SK-N-SH (cell line): Measurements from ENCODE around the gene CD28. TPM values are rescaled to one million over a fixed set of nuclear protein-coding genes. Genes with fewer than 3 reads are reported as not detected.

Experiments used
- CTCF ChIA-PET: fragments of 300-600, 350-600 bp; formaldehyde crosslinking; extraction: SDS; loops from one replicate; lab custom pipeline; 2021; lab: Yijun Ruan, JAX
- POLR2A ChIA-PET: fragments of 350-600 bp; sonication (Branson Sonifier 250); formaldehyde crosslinking; extraction: SDS; loops from one replicate; lab custom pipeline; 2020; ENCODE audit warnings: antibody characterized with exemption, inconsistent platforms; lab: Yijun Ruan, JAX
- DNase-seq: peaks from one replicate; pipeline ENCODE4 v3.0.0; 2012
- H2AFZ ChIP-seq: fragments of 200-600 bp; sonication (generic); 2 replicates; pipeline ENCODE4 v1.8.1; 2016; ENCODE audit warnings: antibody characterized with exemption, mild to moderate bottlenecking, low read depth
- H3F3A ChIP-seq: fragments of 200-600 bp; sonication (generic); replicated peaks from 2 replicates; pipeline ENCODE3; 2016; ENCODE audit warnings: antibody characterized with exemption, mild to moderate bottlenecking; ENCODE audit not compliant: insufficient read depth
- H3K27ac ChIP-seq, 2 experiments: fragments of 200-500 bp in 1 of 2; fragments of 200-600 bp in 1 of 2; sonication (Bioruptor generic) in 1 of 2; sonication (generic), shearing (Covaris generic) in 1 of 2; 2 replicates each; pipeline versions ENCODE4 v1.5.1 to v1.6.1; 2014 to 2016; ENCODE audit warnings: low read depth in 2 of 2, inconsistent platforms in 1 of 2, low read length in 1 of 2, mild to moderate bottlenecking in 1 of 2, mixed read lengths in 1 of 2
- H3K27me3 ChIP-seq: fragments of 200-600 bp; sonication (generic), shearing (Covaris generic); 2 replicates; pipeline ENCODE4 v1.6.1; 2016; ENCODE audit warnings: mixed run types; ENCODE audit not compliant: insufficient read depth
- H3K36me3 ChIP-seq, 2 experiments: fragments of 200-500 bp in 1 of 2; fragments of 200-600 bp in 1 of 2; sonication (Bioruptor generic) in 1 of 2; sonication (generic) in 1 of 2; replicated peaks in 1 of 2; 2 replicates each; pipeline versions ENCODE3 to v1.5.1; 2014 to 2016; ENCODE audit warnings: low read length in 1 of 2, mild to moderate bottlenecking in 1 of 2; ENCODE audit not compliant: insufficient read depth in 2 of 2, control insufficient read depth in 1 of 2
- H3K4me1 ChIP-seq, 2 experiments: fragments of 200-500 bp in 1 of 2; fragments of 200-600 bp in 1 of 2; sonication (Bioruptor generic) in 1 of 2; sonication (generic), shearing (Covaris generic) in 1 of 2; 2 replicates each; pipeline versions ENCODE4 v1.5.1 to v1.6.1; 2014 to 2016; ENCODE audit warnings: low read depth in 1 of 2, low read length in 1 of 2, mixed run types in 1 of 2; ENCODE audit not compliant: insufficient read depth in 2 of 2, control insufficient read depth in 1 of 2
- H3K4me2 ChIP-seq: fragments of 200-600 bp; sonication (generic), shearing (Covaris generic); 2 replicates; pipeline ENCODE4 v1.6.1; 2017; ENCODE audit warnings: mixed run types
- H3K4me3 ChIP-seq, 2 experiments: fragments of 200-500 bp in 1 of 2; fragments of 200-600 bp in 1 of 2; sonication (Bioruptor generic) in 1 of 2; sonication (generic), shearing (Covaris generic) in 1 of 2; 2 replicates each; pipeline versions ENCODE4 v1.5.1 to v1.8.1; 2014 to 2016; ENCODE audit warnings: low read depth in 2 of 2, inconsistent platforms in 1 of 2, low read length in 1 of 2, mild to moderate bottlenecking in 1 of 2, mixed read lengths in 1 of 2, moderate library complexity in 1 of 2
- H3K79me2 ChIP-seq: fragments of 200-600 bp; sonication (generic); 2 replicates; pipeline ENCODE4 v1.8.1; 2017; ENCODE audit warnings: mild to moderate bottlenecking; ENCODE audit not compliant: insufficient read depth
- H3K9ac ChIP-seq: fragments of 200-600 bp; sonication (generic); 2 replicates; pipeline ENCODE4 v1.6.1; 2017; ENCODE audit warnings: mixed run types
- H3K9me2 ChIP-seq: fragments of 200-600 bp; sonication (generic); 2 replicates; pipeline ENCODE4 v1.6.1; 2017; ENCODE audit warnings: mixed run types
- H3K9me3 ChIP-seq: fragments of 200-600 bp; sonication (generic); 2 replicates; pipeline ENCODE4 v1.6.1; 2017; ENCODE audit warnings: mixed run types, mild to moderate bottlenecking, moderate library complexity
- H4K20me1 ChIP-seq: fragments of 200-600 bp; sonication (generic); 2 replicates; pipeline ENCODE4 v1.6.1; 2017; ENCODE audit warnings: mild to moderate bottlenecking, mixed run types; ENCODE audit not compliant: insufficient read depth
- CTCF ChIP-seq: fragments of 200-600 bp; sonication (generic); IDR thresholded peaks from 2 replicates; pipeline ENCODE4 v1.6.1; 2017; ENCODE audit warnings: antibody characterized with exemption, mild to moderate bottlenecking, moderate library complexity
- ELF1 ChIP-seq: IDR thresholded peaks from 2 replicates; pipeline ENCODE4 v1.4.0; 2012
- EP300 ChIP-seq, 2 experiments: IDR thresholded peaks; 2 replicates each; pipeline versions ENCODE4 v1.4.0 to v1.6.1; 2012; ENCODE audit warnings: borderline replicate concordance in 1 of 2, low read depth in 1 of 2, low read length in 1 of 2
- FOSL2 ChIP-seq: IDR thresholded peaks from 2 replicates; pipeline ENCODE4 v1.4.0; 2012; ENCODE audit warnings: low read depth, mild to moderate bottlenecking, moderate library complexity, borderline replicate concordance
- GABPA ChIP-seq: IDR thresholded peaks from 2 replicates; pipeline ENCODE4 v1.4.0; 2012; ENCODE audit warnings: low read depth, mild to moderate bottlenecking
- IRF3 ChIP-seq: fragments of 150-350 bp; IDR thresholded peaks from 2 replicates; pipeline ENCODE4 v1.6.1; 2016; ENCODE audit warnings: mild to moderate bottlenecking, low read depth, low read length
- JUND ChIP-seq: IDR thresholded peaks from 2 replicates; pipeline ENCODE4 v1.4.0; 2012
- MAX ChIP-seq: IDR thresholded peaks from 2 replicates; pipeline ENCODE4 v1.4.0; 2012; ENCODE audit warnings: low read depth
- MXI1 ChIP-seq: IDR thresholded peaks from 2 replicates; pipeline ENCODE4 v1.6.1; 2012; ENCODE audit warnings: mild to moderate bottlenecking, low read depth, low read length, improper control_type of control experiment
- NRF1 ChIP-seq: IDR thresholded peaks from 2 replicates; pipeline ENCODE4 v1.6.1; 2012; ENCODE audit warnings: low read depth, mild to moderate bottlenecking, low read length
- SIN3A ChIP-seq: IDR thresholded peaks from 2 replicates; pipeline ENCODE4 v1.6.1; 2012; ENCODE audit warnings: low read depth, mild to moderate bottlenecking, low read length, moderate library complexity, borderline replicate concordance
- TAF1 ChIP-seq: IDR thresholded peaks from 2 replicates; pipeline ENCODE4 v1.6.1; 2012; ENCODE audit warnings: low read depth, mild to moderate bottlenecking, low read length, moderate library complexity, borderline replicate concordance
- TCF12 ChIP-seq: IDR thresholded peaks from 2 replicates; pipeline ENCODE4 v1.4.0; 2012
- TEAD4 ChIP-seq: IDR thresholded peaks from 2 replicates; pipeline ENCODE4 v1.4.0; 2012; ENCODE audit warnings: mild to moderate bottlenecking, borderline replicate concordance; ENCODE audit not compliant: insufficient read depth
- USF1 ChIP-seq: IDR thresholded peaks from 2 replicates; pipeline ENCODE4 v1.4.0; 2012; ENCODE audit warnings: low read depth, borderline replicate concordance
- USF2 ChIP-seq: fragments of 150-350 bp; IDR thresholded peaks from 2 replicates; pipeline ENCODE4 v1.6.1; 2017; ENCODE audit warnings: antibody characterized with exemption, low read length, low read depth, borderline replicate concordance
- YY1 ChIP-seq: IDR thresholded peaks from 2 replicates; pipeline ENCODE4 v1.4.0; 2012; ENCODE audit warnings: low read depth, mild to moderate bottlenecking
- ZBTB33 ChIP-seq: IDR thresholded peaks from 2 replicates; pipeline ENCODE4 v1.4.0; 2012; ENCODE audit warnings: low read depth, borderline replicate concordance
- WGBS: methylation state at CpG from one replicate; pipeline ENCODE4 v1.1.6; 2017; ENCODE audit warnings: low lambda C conversion rate; 5-methylcytosine and 5-hydroxymethylcytosine counted together
- polyA plus RNA-seq, 3 experiments: library from polyadenylated mRNA; depleted of rRNA; stranded (reverse); fragments of >200 nt; gene quantifications; 2 replicates each; pipeline ENCODE4 v1.2.3, GENCODE V29; 2012

CD28 gene
- polyA plus RNA-seq, 1 of the 3 experiments (the other 2 are of a cell fraction), result 0.05 TPM

- DNase-seq, result no peak
- no peaks in the 10 kb centered on the region for H3K9me2 ChIP-seq
- no peak overlapping the region for H3K4me3 ChIP-seq
- no peaks in the 10 kb centered on the region for H3K36me3 ChIP-seq
- H4K20me1 ChIP-seq, result no peaks in the 10 kb centered on the region
- no peak overlapping the region for H3K27ac ChIP-seq
- no peaks in the 10 kb centered on the region for H3K27me3 ChIP-seq
- CTCF ChIA-PET, result interaction anchor here (1.4 kb wide), 1 partner anchor 10 kb away, joined by 4 read pairs; no protein-coding TSS in a partner anchor
- POLR2A ChIA-PET, result no interaction called here
- H3K9ac ChIP-seq, result no peak overlapping the region
- no peaks in the 10 kb centered on the region for H3F3A ChIP-seq
- WGBS, result 97% methylated on average over 3 of the region's 3 CpGs
- no peaks in the 10 kb centered on the region for H3K9me3 ChIP-seq
- H3K4me1 ChIP-seq, result no peaks in the 10 kb centered on the region
- H2AFZ ChIP-seq, result no peak overlapping the region
- no peaks in the 10 kb centered on the region for H3K79me2 ChIP-seq
- H3K4me2 ChIP-seq, result no peak overlapping the region
- TF ChIP-seq EP300 (IDR thresholded peaks at IDR 0.05; ENCODE audit: borderline replicate concordance in 1 of 2, low read depth in 1 of 2, low read length in 1 of 2) (no peak), SIN3A (no peak), JUND (no peak), TAF1 (no peak), NRF1 (no peak), YY1 (no peak), MXI1 (no peak), TCF12 (no peak), CTCF (no peak), ZBTB33 (no peak), GABPA (no peak), USF2 (no peak), USF1 (no peak), FOSL2 (no peak), ELF1 (no peak), MAX (no peak), IRF3 (no peak), TEAD4 (no peak)
- TF ChIP-seq, all 33 proteins: peak for 0
These were observed 15.4 kb downstream of the CD28 start for GRCh38 chr2:203721781-203722300.
